Measurements from ENCODE around the gene IL37.

The IL37 gene

DNA sequence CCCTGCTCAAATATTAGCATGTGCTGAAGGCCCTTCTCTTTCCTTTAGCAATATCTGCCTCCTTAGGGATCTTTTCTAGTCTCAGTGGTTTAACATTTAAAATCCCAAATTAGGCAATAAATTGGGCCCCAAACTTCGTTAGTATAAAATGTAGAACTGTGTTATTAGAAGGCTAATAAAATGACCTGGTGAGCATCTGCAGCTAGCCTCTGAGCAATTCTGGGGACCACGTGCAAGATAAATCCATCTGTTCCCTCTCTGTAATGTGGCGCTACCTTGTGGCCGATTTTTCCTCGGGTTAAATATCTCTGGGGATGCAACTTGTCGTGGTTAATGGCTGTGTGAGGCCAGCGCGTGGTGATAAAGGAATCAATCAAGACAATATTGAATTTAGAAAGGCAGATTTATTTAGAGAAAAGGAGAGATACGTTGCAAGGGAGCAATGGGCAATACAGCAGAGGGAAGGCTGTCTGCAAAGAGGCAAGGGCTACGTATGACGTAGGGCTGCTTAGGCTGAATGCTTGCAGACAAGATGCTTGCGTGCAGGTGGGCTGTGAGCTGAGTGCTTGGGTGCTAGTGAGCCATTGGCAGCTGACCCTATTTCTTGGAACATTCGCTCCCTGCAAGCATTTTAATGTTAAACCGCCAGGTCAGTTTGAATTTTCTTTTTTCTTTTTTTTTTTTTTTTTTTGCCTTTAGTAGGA is 48.3 kb downstream of the IL37 start:
- no peak overlapping the region for H3K9ac ChIP-seq (ENCODE audit: low read length in 2 of 2)
- no peaks in the 10 kb centered on the region for H3K36me3 ChIP-seq (ENCODE audit: control insufficient read depth in 2 of 2, insufficient read depth in 2 of 2, low read length in 2 of 2)

DNA sequence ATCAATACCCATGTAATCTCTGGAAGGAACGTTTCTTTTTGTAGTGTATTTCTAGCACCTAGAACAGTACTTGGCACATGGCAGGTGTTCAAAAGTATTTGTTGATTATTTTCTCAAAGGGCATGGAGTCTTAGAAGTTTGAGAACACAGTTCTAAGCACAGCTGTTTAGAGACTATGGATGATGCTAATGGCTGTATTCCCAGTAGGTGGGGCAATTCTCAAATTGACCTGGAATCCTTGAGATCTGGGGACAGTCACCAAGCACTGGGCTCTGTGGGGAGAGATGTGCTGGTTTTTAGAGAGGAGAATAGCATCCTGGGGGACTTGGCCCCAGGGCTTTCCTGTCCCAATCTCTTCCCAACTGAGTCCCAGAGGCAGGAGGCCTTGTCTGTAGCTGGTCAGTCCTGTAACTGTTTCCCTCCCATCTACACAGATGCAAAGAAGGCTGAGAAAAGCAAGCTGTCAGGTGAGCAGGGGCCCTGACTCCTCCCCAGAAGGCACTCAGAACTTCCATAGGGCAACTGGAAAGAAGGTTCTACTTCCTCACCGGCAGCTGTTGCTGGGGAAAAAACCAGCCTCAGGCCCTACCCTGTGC is 49.4 kb downstream of the IL37 start:
- H3K4me1 ChIP-seq (ENCODE audit: control insufficient read depth, insufficient read depth, low read length), result no peaks in the 10 kb centered on the region
- no peak overlapping the region for H3K4me3 ChIP-seq (ENCODE audit: low read length in 2 of 2)
- H3K27me3 ChIP-seq (ENCODE audit: control insufficient read depth in 1 of 2, insufficient read depth in 2 of 2, low read length in 2 of 2), result peaks cover 0 to 8% of the 10 kb centered on the region in 2 donors
- no peaks in the 10 kb centered on the region for H3K9me3 ChIP-seq (ENCODE audit: control insufficient read depth in 2 of 2, low read length in 2 of 2)
- no peaks in the 10 kb centered on the region for H3K36me3 ChIP-seq (ENCODE audit: control insufficient read depth in 2 of 2, insufficient read depth in 2 of 2, low read length in 2 of 2)
- no peak overlapping the region for H3K9ac ChIP-seq (ENCODE audit: low read length in 2 of 2)
- H3K27ac ChIP-seq (ENCODE audit: low read length), result no peak overlapping the region

More for the DNA sequence above, 48.3 kb downstream of the IL37 start:
- Histone ChIP-seq H3K27ac (ENCODE audit: low read length) (no peak overlapping the region), H3K4me3 (ENCODE audit: low read length in 2 of 2) (no peak overlapping the region), H3K9me3 (ENCODE audit: control insufficient read depth in 2 of 2, low read length in 2 of 2) (no peaks in the 10 kb centered on the region), H3K27me3 (ENCODE audit: control insufficient read depth in 1 of 2, insufficient read depth in 2 of 2, low read length in 2 of 2) (peaks cover 0 to 8% of the 10 kb centered on the region in 2 donors), H3K4me1 (ENCODE audit: control insufficient read depth, insufficient read depth, low read length) (no peaks in the 10 kb centered on the region)

DNA sequence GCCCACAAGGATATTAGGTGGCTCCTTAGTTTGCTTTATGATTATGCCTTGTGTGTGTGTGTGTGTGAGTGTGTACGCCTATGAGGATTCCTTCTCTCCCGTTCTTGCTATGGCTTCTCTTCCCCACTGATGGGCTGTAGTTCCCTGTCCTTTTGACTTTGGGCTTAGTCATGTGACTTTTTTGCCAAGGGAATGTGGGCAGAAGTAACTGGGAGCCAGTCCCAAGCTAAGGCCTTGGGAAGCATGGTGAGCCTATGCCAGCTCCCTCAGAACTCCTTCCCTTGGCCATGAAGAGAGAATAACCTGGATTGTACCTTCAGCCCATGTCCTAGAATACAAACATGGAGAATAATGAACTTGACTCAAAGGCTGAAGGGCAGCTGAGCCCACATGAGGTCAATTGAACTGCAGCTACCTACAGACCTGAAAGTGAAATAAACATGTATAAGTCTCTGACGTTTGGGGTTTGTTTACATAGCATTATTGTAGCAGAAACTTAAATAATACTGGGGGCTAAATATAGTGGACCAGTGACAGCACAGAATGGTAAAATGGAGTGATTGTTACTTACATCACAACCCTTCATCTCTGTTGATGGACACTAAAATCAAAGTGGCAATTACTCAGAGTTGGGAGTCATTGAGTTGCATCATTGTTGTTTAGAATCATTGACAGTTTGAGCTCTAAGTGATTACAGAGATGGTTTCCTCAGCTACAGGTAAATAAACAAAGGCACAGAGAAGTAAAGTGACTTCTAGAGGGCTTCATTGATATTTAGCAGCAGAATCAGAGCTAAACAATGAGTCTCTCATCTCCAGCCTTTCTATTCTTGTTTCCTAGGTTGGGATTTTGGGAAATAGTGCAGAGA is 51.6 kb downstream of the IL37 start:
- Histone ChIP-seq H3K9ac (ENCODE audit: low read length in 2 of 2) (no peak overlapping the region), H3K9me3 (ENCODE audit: control insufficient read depth in 2 of 2, low read length in 2 of 2) (no peaks in the 10 kb centered on the region), H3K36me3 (ENCODE audit: control insufficient read depth in 2 of 2, insufficient read depth in 2 of 2, low read length in 2 of 2) (no peaks in the 10 kb centered on the region), H3K27ac (ENCODE audit: low read length) (no peak overlapping the region), H3K27me3 (ENCODE audit: control insufficient read depth in 1 of 2, insufficient read depth in 2 of 2, low read length in 2 of 2) (peaks cover 0 to 8% of the 10 kb centered on the region in 2 donors), H3K4me1 (ENCODE audit: control insufficient read depth, insufficient read depth, low read length) (no peaks in the 10 kb centered on the region), H3K4me3 (ENCODE audit: low read length in 2 of 2) (no peak overlapping the region)

DNA sequence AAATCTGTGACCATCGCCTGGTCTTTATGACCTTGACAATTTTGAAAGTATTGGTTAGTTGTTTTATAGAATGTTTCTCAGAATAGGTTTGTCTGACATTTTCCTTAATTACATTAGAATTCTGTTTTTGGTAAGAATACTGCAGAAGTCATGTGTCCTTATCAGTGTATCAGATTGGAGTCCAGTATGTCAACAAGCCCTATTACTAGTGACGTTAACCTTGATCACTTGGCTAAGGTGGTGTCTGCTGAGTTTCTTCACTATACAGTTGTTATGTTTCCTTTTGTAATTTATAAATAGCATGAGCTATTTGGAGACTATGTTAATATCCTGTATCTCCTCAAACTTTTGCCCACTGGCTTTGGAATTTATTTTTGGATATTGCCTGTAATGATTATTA is 56.1 kb downstream of the IL37 start:
- Histone ChIP-seq H3K9me3 (ENCODE audit: control insufficient read depth in 2 of 2, low read length in 2 of 2) (peaks cover 0 to 4% of the 10 kb centered on the region in 2 donors), H3K9ac (ENCODE audit: low read length in 2 of 2) (no peak overlapping the region), H3K4me1 (ENCODE audit: control insufficient read depth, insufficient read depth, low read length) (no peaks in the 10 kb centered on the region), H3K4me3 (ENCODE audit: low read length in 2 of 2) (no peak overlapping the region), H3K27me3 (ENCODE audit: control insufficient read depth in 1 of 2, insufficient read depth in 2 of 2, low read length in 2 of 2) (peaks cover 0 to 2% of the 10 kb centered on the region in 2 donors), H3K27ac (ENCODE audit: low read length) (no peak overlapping the region), H3K36me3 (ENCODE audit: control insufficient read depth in 2 of 2, insufficient read depth in 2 of 2, low read length in 2 of 2) (no peaks in the 10 kb centered on the region)
